CD4-positive, alpha-beta T cell treated with Interferon gamma for 1 hour (primary cell): ENCODE data around the gene AMMECR1L.
"Not testable (repeated sequence)": the region's sequence is repeated elsewhere in the genome, so short reads cannot be mapped to it uniquely, and the experiment has no call there.

Source experiments
- DNase-seq: peaks from one replicate; pipeline ENCODE4 v3.0.0-alpha.2; 2020

Gene AMMECR1L

DNA sequence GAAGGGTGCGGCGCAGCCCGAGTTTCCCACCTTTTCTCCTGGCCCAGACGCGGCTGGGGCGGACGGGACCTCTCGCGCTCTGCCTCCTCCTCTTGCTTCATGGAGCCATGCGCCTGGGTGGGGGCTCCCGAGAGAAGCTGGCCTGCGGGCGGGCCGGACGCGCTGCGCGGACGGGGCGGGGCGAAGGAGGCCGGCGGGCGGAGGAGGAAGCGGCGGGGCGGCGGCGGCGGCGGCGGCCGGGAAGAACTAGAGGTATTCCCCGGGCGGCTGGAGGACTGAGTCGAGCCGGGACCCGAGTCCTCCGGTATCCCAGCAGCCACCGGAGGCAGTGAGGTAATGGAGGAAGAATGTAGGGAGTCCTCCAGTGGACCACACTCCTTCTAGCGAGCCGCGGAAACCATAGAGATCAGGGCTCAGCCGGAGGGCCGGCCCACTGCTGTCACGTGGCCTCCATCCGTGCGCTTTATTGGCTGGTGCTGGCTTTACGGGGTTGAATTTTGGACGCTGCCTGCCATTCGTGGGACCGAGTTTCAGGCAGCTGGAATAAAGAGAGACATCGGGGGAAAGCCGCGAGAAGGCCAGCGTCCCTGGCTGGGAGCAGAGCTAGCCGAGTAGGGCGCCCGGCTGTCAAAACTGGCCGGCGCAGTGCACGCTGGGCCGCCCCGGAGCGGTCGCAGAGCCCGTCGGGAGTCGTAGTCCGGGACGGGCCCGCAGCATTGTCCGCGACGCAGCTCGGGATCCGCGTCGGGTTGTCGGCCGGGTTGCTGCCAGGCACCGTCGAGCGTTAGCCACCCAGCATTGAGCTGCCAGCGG lies at the start of gene AMMECR1L:
AMMECR1L (minus strand) TSS at position 177 of the 813 bp plus-strand sequence. CDS start 11,722 bp downstream, outside the sequence.
- peak; percentile 91 for DNase-seq

DNA sequence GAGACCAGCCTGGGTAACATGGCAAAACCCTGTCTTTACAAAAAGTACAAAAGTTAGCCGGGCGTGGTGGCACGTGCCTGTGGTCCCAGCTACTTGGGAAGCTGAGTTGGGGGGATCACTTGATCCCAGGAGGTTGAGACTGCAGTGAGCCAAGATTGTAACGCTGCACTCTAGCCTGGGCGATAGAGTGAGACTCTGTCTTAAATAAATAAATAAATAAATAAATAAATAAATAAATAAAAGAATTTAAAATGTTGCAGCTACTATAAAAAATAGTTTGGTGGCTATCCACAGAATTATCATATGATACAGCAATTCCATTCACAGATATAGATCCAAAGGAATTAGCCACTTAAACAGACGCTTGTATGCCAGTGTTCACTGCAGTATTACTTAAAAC lies 49.6 kb upstream of the AMMECR1L start:
- no peak for DNase-seq

DNA sequence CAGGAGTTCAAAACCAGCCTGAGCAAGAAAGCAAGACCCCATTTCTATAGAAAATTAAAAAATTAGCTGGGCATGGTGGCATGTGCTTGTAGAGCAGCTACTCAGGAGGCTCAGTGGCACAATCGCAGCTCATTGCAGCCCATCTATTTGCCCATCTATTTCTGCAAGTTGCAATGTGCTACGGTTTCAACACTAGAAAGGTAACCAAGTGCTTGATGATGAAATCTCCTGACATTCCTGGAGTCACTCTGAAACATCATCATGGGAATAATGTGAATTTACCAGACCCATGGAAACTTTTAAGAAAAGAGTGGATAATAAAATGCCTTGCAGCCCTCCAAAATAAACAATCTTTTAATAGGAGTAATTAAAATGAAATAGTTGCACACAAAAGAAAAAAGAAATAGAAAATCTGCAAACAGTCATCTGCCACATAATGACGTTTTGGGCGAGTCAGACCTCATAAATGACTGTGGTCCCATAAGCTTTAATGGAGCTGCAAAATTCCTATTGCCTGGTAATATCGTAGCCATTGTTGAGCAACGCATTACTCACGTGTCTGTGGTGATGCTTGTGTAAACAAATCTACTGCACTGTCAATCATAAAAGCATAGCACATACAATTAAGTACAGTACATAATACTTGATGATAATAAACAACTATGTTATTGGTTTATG lies 46.6 kb upstream of the AMMECR1L start:
- DNase-seq: no peak

DNA sequence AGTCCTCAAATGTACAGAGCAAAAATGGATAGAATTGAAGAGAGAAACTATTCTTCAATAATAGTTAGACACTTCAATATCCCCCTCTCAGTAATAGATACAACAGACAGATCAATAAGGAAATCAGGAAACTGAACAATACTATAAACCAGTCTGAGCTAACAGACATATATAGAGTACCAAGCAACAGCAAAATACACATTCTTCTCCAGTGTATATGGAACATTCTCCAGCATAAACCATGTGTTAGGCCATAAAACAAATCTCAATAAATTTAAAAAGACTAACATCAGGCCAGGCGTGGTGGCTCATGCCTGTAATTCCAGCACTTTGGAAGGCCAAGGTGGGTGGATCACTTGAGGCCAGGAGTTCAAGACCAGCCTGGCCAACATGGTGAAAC lies 43.7 kb upstream of the AMMECR1L start:
- DNase-seq: no peak

DNA sequence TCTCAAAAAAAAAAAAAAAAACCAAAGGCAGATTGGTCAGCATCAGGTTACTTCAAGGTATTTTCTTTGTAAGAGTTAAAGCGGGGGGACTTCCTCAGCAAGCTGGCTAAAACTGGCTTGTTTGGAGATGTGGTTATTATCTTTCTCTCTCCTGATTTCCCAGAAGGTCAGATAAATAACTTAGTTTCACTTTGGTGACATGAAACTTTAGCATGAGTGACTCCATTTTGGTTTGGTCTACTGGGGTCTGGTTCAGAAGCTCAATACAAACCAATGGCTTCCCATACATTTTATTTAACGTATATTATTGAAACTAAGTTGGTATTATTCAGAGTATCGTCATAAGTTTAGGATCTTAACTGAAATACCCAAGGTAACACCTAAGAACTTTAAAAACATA lies 41.6 kb upstream of the AMMECR1L start:
- DNase-seq: no peak

DNA sequence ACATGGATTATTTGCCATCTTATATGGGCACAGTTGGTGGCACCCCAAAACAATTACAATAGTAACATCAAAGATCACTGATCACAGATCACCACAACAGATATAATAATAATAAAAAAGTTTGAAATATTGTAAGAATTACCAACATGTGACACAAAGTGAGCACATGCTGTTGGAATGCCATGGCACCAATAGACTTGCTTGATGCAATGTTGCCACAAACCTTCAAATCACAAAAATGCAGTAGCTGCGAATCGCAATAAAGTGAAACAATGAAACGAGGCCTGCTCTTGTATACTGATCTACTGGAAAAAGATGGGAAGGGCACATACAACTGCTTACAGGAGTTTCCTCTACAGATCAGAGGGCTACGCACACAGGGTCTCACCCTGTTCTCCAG lies 32.2 kb upstream of the AMMECR1L start:
- no peak for DNase-seq

DNA sequence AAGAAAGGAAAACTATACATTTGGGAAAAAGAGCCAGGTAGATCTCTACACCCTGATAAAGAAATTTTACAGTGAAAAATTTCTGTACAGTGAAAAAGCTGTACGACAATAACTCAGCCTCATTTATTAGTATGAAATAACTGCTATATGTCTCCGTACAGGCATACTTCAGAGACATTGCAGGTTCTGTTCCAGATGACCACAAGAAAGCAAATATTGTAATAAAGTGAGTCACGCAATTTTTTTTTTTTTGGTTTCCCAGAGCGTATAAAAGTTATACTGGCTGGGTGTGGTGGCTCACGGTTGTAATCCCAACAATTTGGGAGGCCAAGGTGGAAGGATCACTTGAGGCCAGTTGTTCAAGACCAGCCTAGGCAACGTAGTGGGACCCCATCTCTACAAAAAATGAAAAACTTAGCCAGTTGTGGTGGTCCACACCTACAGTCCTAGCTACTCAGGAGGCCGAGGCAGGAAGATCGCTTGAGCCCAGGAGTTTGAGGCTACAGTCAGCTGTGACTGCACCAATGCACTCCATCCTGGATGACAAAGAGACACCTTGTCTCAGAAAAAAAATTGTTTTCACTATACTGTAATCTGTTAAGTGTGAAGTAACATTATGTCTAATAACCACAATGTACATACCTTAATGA lies 28.2 kb upstream of the AMMECR1L start:
- no peak for DNase-seq

DNA sequence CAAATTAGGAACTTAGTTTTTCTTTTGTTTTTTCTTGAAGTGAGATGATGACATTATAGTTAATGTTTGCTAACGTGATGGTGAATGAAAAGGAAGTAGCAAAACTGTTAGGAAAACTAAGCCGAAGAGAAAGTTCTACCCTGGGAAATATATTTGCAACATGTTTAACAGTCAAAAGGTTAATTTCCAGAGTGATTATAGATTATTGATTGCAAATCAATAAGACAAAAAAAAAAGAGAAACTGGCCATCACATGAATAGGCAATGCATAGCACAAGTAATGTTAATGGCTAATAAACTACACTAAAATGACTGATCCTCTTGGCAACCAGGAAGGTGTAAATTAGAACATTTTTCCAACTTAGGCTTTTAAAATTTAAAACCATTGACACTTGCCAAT lies 26.0 kb upstream of the AMMECR1L start:
- no peak for DNase-seq

DNA sequence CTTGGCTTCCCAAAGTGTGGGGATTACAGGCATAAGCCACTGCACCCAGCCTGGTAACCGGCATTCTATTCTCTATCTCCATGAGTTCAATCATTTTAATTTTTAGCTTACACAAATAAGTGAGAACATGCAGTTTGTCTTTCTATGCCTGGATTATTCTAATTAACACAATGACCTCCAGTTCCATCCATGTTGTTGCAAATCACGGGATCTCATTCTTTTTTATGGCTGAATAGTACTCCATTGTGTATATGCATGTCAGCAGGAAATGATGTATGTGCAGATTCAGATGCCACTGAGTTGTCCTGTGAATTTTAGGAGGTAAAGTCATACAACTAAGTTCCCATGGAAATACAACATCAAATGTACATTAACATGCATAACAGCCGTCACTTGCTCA lies 24.7 kb upstream of the AMMECR1L start:
- DNase-seq: no peak

DNA sequence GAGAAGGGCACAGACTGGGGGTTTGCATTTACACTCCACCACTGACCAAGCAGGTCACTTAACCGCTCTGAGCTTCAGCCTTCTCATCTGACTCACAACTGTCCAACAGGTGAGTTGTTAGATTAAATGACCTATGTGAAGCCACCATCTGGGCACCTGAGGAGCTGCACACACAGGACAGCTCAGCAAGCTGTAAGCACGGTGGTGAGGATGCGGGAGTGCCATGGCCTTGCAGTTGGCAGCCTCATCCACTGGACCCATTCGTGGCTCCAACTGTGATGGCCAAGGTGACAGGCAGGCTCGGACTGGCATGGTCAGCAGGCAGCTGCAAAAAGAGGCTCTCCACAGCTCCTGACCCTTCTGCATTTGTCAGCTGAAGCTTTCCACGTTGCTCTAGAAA lies 23.3 kb upstream of the AMMECR1L start:
- no peak for DNase-seq

DNA sequence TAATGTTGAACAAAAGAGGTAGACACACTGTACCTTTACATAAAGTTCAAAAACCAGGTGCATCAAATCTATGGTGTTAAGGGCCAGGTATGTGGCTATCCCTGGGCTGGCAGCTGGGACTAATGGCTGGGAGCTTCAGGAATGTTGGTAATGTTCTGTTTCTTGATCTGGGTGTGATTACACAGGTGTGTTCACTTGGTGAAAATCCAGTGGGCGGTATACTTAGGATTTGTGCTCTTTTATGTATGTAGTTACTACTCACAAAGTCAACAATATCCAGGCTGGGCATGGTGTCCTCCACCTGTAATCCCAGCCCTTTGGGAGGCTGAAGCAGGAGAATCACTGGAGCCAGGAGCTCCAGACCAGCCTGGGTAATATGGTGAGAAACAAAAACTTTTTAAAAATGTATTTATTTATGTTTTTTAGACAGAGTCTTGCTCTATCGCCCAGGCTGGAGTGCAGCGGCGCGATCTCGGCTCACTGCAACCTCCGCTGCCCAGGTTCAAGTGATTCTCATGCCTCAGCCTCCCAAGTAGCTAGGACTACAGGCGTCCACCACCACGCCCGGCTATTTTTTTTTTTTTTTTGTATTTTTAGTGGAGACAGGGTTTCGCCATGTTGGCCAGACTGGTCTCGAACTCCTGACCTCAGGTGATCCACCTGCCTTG lies 22.1 kb upstream of the AMMECR1L start:
- not testable (repeated sequence) for DNase-seq

DNA sequence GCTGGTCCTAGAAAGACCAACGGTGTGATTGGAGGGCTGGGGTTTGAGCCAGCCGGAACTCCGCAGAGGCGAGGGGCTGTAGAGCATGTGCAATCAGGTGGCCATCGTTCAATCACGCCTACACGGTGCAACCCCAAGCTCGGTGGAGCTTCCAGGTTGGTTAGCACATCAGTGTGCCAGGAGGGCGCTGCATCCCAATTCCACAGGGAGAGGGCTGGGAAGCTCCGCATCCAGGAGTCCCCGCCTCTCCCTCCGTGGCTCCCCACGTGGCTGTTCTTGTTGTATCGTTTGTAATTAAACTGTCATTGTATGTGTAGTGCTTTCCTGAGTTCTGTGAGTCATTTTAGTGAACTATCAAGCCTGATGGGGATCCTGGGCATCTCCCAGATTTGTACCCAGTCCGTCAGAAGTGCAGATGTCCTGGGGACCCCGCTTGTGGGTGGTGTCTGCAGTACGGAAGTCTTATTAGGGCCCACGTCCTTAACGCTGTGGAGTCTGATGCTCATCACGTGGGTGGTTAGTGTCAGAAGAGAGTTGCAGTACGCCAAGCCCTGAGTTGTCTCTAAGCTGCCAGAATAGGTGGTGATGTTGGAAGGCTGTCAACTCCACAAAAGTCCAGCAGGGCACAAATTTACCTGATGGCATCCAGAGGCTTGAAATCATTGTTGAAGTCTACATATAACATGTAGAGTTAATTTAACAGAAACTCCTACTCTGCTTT lies 20.6 kb upstream of the AMMECR1L start:
- DNase-seq: no peak

DNA sequence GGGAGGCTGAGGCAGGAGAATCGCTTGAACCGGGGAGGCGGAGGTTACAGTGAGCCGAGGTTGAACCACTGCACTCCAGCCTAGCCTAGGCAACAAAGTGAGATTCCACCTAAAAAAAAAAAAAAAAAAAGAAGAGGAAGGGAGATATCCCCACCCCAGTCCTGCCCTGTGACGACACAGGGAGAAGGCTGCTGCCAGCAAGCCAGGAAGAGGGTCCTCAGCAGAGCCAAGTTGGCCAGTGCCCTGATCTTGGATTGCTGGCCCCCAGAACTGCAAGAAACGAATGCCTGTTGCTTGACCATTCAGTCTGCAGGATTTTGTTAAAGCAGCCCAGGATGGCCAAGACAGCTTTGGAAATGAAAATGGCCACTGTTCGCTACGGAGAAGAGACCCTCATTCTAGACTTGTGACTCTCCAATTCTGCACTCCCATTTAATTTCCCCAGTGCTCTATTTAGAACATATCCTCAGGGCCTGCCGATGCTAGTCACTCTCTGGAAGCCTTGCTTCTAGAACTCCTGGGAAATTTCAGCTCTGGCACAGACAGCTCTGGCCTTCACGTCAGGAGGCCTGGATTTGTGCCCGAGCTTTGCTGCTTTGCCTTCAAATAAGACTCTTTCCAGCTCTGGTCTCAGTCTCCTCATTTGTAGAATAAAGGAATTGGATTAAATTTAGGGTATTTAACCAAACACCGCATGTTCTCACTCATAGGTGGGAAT lies 15.7 kb upstream of the AMMECR1L start:
- no peak for DNase-seq

DNA sequence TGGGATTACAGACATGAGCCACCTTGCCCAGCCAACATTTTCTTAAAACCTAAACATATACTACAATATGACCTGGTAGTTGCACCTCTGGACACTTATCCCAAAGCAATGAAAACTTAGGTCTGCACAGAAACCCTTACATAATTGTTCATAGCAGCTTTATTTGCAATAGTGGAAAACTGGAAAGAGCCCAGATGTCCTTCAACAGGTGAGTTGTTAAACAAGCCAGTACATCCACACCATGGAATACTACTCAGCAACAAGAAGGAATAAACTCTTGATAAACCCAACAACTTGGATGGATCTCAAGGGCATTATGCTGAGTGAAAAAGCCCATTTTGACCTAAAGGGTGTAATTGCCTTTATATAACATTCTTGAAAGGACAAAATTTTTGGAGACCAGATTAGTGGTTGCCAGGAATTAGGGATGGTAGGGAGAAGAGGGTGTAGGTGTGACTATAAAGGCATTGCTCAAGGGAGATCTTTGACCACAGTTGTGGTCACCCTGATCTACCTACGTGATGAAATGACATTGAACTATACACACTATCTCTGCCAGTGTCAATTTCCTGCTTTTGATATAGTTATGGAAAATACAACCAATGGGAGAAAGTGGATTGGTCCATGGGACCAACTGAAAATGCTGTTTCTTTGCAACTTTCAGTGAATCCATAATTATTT lies 11.9 kb upstream of the AMMECR1L start:
- no peak for DNase-seq

DNA sequence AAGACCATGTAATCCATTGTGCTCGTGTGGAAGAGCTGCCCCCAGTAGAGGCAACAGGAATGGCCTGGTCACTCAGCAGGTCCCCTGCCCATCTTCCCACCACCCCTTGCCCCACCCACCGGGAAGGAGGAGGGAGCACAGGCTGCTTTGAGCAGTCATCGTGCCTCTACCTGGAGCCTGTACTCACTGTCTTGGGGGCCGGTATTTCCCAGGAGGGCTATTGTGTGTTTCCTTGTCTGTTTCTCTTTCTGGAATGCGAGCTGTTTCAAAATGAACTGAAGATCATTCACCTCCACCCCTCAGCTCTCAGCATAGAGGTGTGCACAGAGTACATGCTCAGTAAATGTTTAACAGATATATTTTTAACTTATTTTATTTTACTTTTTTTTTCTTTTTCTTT lies 7.7 kb upstream of the AMMECR1L start:
- no peak for DNase-seq

DNA sequence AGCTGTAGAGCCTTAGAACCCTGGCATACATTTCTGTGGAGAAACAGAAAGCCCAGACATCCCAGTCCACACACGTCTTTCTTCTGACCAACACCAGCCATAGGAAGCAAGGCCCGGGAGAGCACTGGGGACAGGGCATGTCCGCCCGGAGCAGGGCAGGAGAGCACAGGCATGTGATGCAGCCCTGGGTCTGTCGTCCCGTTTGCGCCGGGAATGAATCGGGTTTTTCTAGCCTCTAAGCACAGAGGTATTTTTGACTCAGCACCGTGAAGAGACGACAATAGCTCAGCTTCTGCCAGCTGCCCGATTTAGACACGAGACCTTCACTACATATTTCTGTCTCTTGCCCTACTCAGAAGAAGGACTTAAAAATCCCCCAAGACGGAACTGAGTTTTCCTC lies 7.3 kb upstream of the AMMECR1L start:
- no peak for DNase-seq

DNA sequence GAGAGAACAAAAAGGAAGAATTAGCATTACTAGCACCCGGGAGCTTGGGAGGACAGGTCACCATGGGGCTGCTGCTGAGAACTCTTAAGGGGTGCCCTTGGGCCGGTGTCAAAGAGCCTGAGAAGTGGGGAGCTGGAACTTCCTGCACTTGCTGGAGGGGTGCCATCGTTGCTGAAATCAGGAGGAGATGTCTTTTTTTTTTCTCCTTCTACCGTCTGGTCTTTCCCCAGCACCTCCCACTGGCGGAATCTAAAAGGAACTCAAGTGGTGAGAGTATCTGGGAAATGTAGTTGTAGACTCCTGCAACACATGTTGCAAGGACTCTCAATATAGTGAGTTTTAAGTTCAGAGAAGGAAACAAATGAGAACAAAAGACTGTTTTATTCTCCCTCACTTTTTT lies 6.1 kb upstream of the AMMECR1L start:
- DNase-seq: no peak

DNA sequence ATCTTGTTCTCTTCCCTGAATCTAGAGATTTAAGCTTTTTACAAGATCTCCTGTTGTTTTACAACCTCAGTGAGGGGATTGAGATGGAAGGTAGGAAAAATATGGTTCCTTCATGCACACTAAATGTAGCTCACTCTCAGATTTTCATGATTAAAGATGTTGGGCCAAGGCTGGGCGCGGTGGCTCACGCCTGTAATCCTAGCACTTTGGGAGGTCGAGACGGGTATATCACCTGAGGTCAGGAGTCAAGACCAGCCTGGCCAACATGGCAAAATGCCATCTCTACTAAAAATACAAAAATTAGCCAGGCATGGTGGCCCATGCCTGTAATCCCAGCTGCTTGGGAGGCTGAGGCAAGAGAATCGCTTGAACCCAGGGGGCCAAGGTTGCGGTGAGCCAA lies 5.0 kb upstream of the AMMECR1L start:
- not testable (repeated sequence) for DNase-seq

DNA sequence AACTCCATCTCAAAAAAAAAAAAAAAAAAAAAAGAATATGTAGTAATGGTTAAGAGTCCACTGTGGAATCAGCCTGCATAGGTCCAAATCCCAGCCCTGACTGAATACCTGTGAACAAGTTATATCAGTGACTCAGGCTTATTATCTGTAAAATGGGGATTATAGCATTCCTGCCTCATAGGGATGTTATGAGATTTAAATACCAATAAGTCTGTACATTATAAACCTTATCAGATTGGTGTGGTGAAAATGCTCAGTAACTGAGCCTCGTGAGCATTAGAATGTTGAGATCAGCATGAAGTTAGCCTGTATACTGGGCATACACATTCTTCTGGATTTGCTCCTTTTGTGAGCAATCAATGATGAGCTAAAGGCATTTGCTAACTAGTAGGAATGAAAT lies 3.0 kb upstream of the AMMECR1L start:
- DNase-seq: no peak

DNA sequence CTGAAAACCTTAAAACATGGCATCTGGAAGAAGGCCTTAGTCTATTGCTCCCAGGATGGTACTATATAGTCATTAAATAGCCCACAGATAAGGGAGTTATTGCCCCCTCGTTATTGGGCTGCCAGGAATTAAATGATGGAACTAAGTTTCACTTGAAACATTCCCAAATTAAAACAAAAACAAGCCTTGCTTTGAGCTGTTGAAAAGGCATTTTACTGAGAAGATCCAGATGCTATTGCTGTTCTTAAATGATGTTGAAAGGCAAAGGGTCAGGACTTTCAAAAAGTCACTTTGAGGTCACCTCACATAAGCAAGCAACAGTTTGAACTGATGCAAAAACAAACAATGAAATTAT lies 2.0 kb upstream of the AMMECR1L start:
- no peak for DNase-seq

DNA sequence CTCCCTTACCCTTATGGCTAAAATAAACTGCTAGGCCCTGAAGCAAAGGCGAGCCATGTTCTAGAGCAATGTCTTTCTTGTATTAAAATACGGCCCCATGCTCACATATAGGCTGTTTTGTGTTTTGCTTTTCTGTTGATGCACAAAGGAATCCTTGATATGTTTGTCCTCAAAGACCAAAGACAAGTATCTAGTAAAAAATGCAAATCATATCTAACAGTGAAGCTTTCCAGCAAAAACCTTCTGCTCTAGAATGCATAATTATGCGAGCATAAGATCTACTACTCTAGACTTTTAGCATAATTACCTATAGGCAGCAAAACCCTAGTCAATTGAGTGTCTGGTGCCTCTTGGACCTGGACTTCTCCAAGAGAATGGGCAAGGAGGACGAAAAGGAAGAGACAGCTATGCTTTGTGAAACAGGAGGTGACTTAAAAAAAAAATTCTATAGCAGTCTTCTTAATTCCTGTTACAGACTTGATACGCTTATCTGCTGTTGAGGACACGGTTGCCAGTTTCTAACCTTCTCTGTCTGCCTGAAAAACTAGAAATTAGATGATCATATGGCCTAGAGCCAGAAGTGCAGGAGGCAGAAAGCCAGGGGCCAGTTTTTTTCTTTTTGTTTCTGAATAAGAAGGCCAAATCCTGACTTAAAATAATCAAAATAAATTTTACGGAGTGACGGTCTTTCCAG lies 1.5 kb upstream of the AMMECR1L start:
- no peak for DNase-seq
